Effector memory CD4-positive, alpha-beta T cell (primary cell): ENCODE data around the gene BMP2K.
"Not testable (repeated sequence)": the region's sequence is repeated elsewhere in the genome, so short reads cannot be mapped to it uniquely, and the experiment has no call there.

Source experiments
- DNase-seq, 3 donors: peaks; one replicate each; pipeline ENCODE4 v3.0.0-alpha.2; 2020
- H3K27ac ChIP-seq: 2 replicates; pipeline ENCODE4 v1.7.0; 2013; ENCODE audit warnings: mild to moderate bottlenecking, low read length, moderate library complexity; ENCODE audit not compliant: insufficient read depth, poor library complexity, severe bottlenecking
- H3K27me3 ChIP-seq: replicated peaks from 2 replicates; pipeline ENCODE4 v1.7.0; 2013; ENCODE audit warnings: mild to moderate bottlenecking, low read length; ENCODE audit not compliant: insufficient read depth, control insufficient read depth, poor library complexity, severe bottlenecking
- H3K36me3 ChIP-seq: 2 replicates; pipeline ENCODE4 v1.7.0; 2013; ENCODE audit warnings: mild to moderate bottlenecking, low read length, moderate library complexity; ENCODE audit not compliant: control insufficient read depth, insufficient read depth
- H3K4me1 ChIP-seq: 2 replicates; pipeline ENCODE4 v1.7.0; 2013; ENCODE audit warnings: low read length, mild to moderate bottlenecking; ENCODE audit not compliant: control insufficient read depth, insufficient read depth, poor library complexity, severe bottlenecking
- H3K4me3 ChIP-seq: 2 replicates; pipeline ENCODE4 v1.7.0; 2013; ENCODE audit warnings: low read length, low read depth, mild to moderate bottlenecking; ENCODE audit not compliant: insufficient read depth, poor library complexity, severe bottlenecking
- H3K9me3 ChIP-seq: 2 replicates; pipeline ENCODE4 v1.7.0; 2013; ENCODE audit warnings: mild to moderate bottlenecking, low read length, moderate library complexity; ENCODE audit not compliant: control insufficient read depth

Gene BMP2K

GRCh38 chr4:78787392-78788006 lies 11.3 kb downstream of the BMP2K start:
- Histone ChIP-seq H3K27me3 (no peaks in the 10 kb centered on the region), H3K9me3 (no peaks in the 10 kb centered on the region), H3K27ac (no peak overlapping the region), H3K4me3 (no peak overlapping the region), H3K4me1 (no peaks in the 10 kb centered on the region), H3K36me3 (no peaks in the 10 kb centered on the region)
- no peak for DNase-seq

- Histone ChIP-seq H3K9me3 (no peaks in the 10 kb centered on the region), H3K27me3 (no peaks in the 10 kb centered on the region), H3K36me3 (no peaks in the 10 kb centered on the region), H3K4me1 (no peaks in the 10 kb centered on the region), H3K4me3 (no peak overlapping the region), H3K27ac (no peak overlapping the region)
- DNase-seq: no peak
These were observed 12.1 kb downstream of the BMP2K start for GRCh38 chr4:78788007-78788889.

- not testable (repeated sequence) for H3K27ac ChIP-seq
These were observed 19.7 kb downstream of the BMP2K start for GRCh38 chr4:78795594-78796416.

GRCh38 chr4:78796526-78796925 lies 20.4 kb downstream of the BMP2K start:
- Histone ChIP-seq H3K9me3 (no peaks in the 10 kb centered on the region), H3K4me3 (no peak overlapping the region), H3K36me3 (no peaks in the 10 kb centered on the region), H3K27me3 (no peaks in the 10 kb centered on the region), H3K4me1 (no peaks in the 10 kb centered on the region), H3K27ac (no peak overlapping the region)
- DNase-seq: no peak

More at GRCh38 chr4:78795594-78796416, 19.7 kb downstream of the BMP2K start:
- H3K4me1 ChIP-seq, DNase-seq, H3K27me3 ChIP-seq, H3K4me3 ChIP-seq, H3K9me3 ChIP-seq, H3K36me3 ChIP-seq: not testable (repeated sequence)

DNA sequence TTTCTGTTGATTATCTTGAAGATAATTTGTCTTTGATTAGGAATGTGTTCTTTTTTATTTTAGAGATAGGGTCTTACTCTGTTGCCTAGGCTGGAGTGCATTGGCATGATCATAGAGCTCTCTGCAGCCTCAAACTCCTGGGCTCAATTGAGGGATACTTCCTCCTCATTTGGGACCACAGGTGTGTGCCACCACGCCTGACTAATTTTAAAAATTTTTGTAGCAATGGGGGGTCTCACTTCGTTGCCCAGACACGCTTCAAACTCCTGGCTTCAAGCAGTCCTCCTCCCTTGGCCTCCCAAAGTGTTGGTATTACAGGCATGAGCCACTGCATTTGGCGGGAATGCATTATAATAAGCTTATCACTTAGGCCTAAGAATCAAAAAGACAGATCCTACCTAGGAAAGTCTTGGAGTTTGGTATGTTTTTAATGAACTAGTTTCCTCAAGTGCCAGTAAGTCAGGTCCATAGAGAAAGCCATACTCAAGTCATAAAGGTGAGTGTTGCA lies 21.7 kb downstream of the BMP2K start:
- Histone ChIP-seq H3K4me1 (no peaks in the 10 kb centered on the region), H3K27me3 (no peaks in the 10 kb centered on the region), H3K36me3 (no peaks in the 10 kb centered on the region), H3K27ac (no peak overlapping the region), H3K9me3 (no peaks in the 10 kb centered on the region), H3K4me3 (no peak overlapping the region)
- no peak for DNase-seq

DNA sequence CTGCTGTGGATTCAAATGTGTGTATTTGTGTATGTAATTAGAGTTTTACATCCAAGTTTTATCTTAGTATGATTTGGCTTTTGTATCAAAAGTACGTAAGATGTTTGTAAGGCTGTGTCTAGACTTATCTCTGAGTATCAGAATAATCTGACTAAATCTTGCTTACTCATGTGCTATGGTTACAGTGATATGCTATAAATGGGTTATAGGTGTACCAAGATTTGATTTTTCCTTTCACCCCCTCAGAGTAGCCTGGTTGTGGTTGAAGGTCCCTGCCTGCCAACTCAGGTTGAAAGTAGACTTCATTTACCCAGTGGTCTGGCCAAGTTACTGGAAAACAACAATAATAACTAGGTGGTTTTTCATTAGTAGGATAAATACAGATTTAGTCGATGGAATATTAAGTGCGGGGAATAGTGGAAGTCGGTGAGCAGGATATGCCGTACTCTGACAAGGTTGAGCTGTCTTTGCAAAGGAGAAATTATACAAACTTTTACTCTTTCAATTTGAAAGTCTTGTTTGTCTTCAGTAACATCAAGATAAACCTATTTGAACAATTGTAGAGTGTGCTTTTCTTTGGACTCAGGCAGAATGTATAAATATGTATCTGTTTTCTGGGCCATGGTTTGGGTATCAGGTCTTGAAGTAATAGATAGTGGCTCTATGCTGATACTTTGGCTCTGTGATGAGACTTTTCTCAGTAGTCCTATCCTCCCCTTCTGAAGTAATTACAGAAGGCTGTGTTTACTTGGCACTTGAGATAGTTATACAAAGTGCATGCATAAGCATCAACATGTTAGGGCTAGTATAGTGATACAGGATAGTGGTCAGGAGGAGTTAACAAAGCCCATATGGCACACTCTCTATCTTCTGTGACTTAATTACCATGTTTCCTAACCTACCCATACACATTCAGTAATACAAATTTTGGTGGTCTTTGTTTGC lies 23.7 kb downstream of the BMP2K start:
- Histone ChIP-seq H3K27me3 (no peaks in the 10 kb centered on the region), H3K27ac (no peak overlapping the region), H3K9me3 (no peaks in the 10 kb centered on the region), H3K4me1 (no peaks in the 10 kb centered on the region), H3K36me3 (no peaks in the 10 kb centered on the region), H3K4me3 (no peak overlapping the region)
- no peak for DNase-seq

DNA sequence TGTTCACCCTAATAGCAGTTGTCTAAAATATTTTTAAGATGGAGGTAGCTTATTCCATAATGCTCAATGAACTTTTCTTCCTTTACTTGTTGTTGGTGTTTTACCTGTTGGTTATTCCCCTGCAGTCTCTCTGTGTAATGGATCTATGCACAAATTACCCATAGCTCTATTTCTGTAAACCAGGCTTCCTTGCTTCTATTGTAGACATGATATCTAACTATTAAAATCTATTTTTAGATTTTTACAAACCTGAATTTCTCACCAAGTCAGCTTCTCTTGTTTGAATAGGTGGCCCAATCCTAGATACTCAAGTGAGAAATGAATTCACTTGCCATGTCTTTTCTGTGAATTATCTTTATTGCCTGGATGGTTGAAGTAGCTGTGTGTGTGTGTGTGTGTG lies 24.8 kb downstream of the BMP2K start:
- DNase-seq: no peak

GRCh38 chr4:78803983-78804382 lies 27.8 kb downstream of the BMP2K start:
- Histone ChIP-seq H3K36me3 (no peaks in the 10 kb centered on the region), H3K4me3 (no peak overlapping the region), H3K4me1 (no peaks in the 10 kb centered on the region), H3K9me3 (no peaks in the 10 kb centered on the region), H3K27ac (no peak overlapping the region), H3K27me3 (no peaks in the 10 kb centered on the region)
- no peak for DNase-seq

More for the DNA sequence above, 24.8 kb downstream of the BMP2K start:
- no peaks in the 10 kb centered on the region for H3K4me1 ChIP-seq
- H3K27ac ChIP-seq: no peak overlapping the region
- H3K27me3 ChIP-seq: no peaks in the 10 kb centered on the region
- H3K36me3 ChIP-seq: no peaks in the 10 kb centered on the region
- no peaks in the 10 kb centered on the region for H3K9me3 ChIP-seq
- no peak overlapping the region for H3K4me3 ChIP-seq

DNA sequence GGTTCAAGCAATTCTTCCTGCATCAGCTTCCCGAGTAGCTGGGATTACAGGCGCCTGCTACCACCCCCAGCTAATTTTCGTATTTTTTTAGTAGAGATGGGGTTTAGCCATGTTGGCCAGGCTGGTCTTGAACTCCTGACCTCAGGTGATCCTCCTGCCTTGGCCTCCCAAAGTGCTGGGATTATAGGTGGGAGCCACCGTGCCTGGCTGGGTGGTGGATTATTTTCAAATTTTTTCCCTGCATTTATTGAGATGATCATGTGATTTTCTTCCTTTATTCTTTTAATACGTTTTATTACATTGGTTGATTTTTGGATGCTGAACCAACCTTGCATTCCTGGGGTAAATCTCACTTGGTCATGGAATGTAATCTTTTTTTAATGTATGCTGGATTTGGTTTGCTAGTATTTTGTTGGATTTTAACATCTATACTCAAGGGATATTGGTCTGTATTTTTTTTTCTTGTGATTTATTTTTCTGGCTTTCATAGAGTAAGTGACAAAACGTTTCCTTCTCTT lies 30.9 kb downstream of the BMP2K start:
- Histone ChIP-seq H3K9me3 (no peaks in the 10 kb centered on the region), H3K36me3 (no peaks in the 10 kb centered on the region), H3K27ac (no peak overlapping the region), H3K4me3 (no peak overlapping the region), H3K4me1 (no peaks in the 10 kb centered on the region), H3K27me3 (no peaks in the 10 kb centered on the region)
- no peak for DNase-seq
